Astrocyte (in vitro differentiated cells and primary cell): ENCODE results near the gene ZNF578.

Source experiments
- EZH2 ChIP-seq: IDR thresholded peaks from 2 replicates; pipeline ENCODE4 v1.6.1; 2012; ENCODE audit warnings: mild to moderate bottlenecking, low read length, inconsistent platforms; ENCODE audit not compliant: insufficient read depth
- TF ChIP-seq, protein P1 (sequence below): IDR thresholded peaks from 2 replicates; pipeline ENCODE4 v1.5.1; 2011; ENCODE audit warnings: low read depth, mild to moderate bottlenecking, inconsistent platforms, low read length, moderate library complexity; ENCODE audit not compliant: insufficient read depth

DNA sequence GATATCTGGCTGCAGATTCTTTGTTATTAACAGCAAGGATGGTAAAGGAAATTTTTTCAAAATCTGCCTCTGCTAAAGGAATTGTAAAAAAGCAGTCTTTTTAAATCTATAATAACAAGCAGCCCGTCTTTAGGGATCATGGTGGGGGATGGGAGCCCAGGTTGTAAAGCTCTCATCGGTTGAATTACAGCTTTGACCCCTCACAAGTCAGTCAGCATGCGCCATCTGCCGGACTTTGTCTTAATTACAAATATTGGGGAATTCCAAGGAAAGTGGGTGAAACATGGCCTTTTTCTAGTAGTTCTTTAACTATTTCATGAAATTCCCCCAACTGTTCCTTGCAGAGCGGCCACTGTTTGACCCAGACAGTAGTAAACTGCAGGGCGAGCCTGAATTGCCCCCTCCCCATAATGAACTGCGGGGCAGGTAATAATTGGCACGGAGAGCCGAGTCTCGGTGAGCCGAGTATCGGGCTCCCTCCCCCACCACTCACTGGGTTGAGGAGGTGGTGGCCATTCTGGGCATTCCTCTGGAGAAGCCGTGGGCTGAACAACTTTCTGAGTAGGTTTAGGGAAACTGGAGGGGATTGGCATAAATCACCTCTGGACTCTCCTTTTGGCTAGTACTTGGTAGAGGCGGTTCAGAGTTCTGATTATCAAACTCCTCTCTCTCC lies 11.6 kb downstream of the ZNF578 start:
- TF ChIP-seq, protein P1, sequence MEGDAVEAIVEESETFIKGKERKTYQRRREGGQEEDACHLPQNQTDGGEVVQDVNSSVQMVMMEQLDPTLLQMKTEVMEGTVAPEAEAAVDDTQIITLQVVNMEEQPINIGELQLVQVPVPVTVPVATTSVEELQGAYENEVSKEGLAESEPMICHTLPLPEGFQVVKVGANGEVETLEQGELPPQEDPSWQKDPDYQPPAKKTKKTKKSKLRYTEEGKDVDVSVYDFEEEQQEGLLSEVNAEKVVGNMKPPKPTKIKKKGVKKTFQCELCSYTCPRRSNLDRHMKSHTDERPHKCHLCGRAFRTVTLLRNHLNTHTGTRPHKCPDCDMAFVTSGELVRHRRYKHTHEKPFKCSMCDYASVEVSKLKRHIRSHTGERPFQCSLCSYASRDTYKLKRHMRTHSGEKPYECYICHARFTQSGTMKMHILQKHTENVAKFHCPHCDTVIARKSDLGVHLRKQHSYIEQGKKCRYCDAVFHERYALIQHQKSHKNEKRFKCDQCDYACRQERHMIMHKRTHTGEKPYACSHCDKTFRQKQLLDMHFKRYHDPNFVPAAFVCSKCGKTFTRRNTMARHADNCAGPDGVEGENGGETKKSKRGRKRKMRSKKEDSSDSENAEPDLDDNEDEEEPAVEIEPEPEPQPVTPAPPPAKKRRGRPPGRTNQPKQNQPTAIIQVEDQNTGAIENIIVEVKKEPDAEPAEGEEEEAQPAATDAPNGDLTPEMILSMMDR: no peak
- no peak for TF ChIP-seq EZH2
